SK-N-SH (cell line): ENCODE data around the gene CD300H. TPM values are rescaled to one million over a fixed set of nuclear protein-coding genes. Genes with fewer than 3 reads are reported as not detected.
A peak's percentile ranks its signal among the peaks of the same experiment; 100 is the strongest.

Experiments
- CTCF ChIA-PET: fragments of 300-600, 350-600 bp; formaldehyde crosslinking; extraction: SDS; loops from one replicate; lab custom pipeline; 2021; lab: Yijun Ruan, JAX
- POLR2A ChIA-PET: fragments of 350-600 bp; sonication (Branson Sonifier 250); formaldehyde crosslinking; extraction: SDS; loops from one replicate; lab custom pipeline; 2020; ENCODE audit warnings: antibody characterized with exemption, inconsistent platforms; lab: Yijun Ruan, JAX
- DNase-seq: peaks from one replicate; pipeline ENCODE4 v3.0.0; 2012
- H2AFZ ChIP-seq: fragments of 200-600 bp; sonication (generic); 2 replicates; pipeline ENCODE4 v1.8.1; 2016; ENCODE audit warnings: antibody characterized with exemption, mild to moderate bottlenecking, low read depth
- H3F3A ChIP-seq: fragments of 200-600 bp; sonication (generic); replicated peaks from 2 replicates; pipeline ENCODE3; 2016; ENCODE audit warnings: antibody characterized with exemption, mild to moderate bottlenecking; ENCODE audit not compliant: insufficient read depth
- H3K27ac ChIP-seq, 2 experiments: fragments of 200-500 bp in 1 of 2; fragments of 200-600 bp in 1 of 2; sonication (Bioruptor generic) in 1 of 2; sonication (generic), shearing (Covaris generic) in 1 of 2; 2 replicates each; pipeline versions ENCODE4 v1.5.1 to v1.6.1; 2014 to 2016; ENCODE audit warnings: low read depth in 2 of 2, inconsistent platforms in 1 of 2, low read length in 1 of 2, mild to moderate bottlenecking in 1 of 2, mixed read lengths in 1 of 2
- H3K27me3 ChIP-seq: fragments of 200-600 bp; sonication (generic), shearing (Covaris generic); 2 replicates; pipeline ENCODE4 v1.6.1; 2016; ENCODE audit warnings: mixed run types; ENCODE audit not compliant: insufficient read depth
- H3K36me3 ChIP-seq, 2 experiments: fragments of 200-500 bp in 1 of 2; fragments of 200-600 bp in 1 of 2; sonication (Bioruptor generic) in 1 of 2; sonication (generic) in 1 of 2; replicated peaks in 1 of 2; 2 replicates each; pipeline versions ENCODE3 to v1.5.1; 2014 to 2016; ENCODE audit warnings: low read length in 1 of 2, mild to moderate bottlenecking in 1 of 2; ENCODE audit not compliant: insufficient read depth in 2 of 2, control insufficient read depth in 1 of 2
- H3K4me1 ChIP-seq, 2 experiments: fragments of 200-500 bp in 1 of 2; fragments of 200-600 bp in 1 of 2; sonication (Bioruptor generic) in 1 of 2; sonication (generic), shearing (Covaris generic) in 1 of 2; 2 replicates each; pipeline versions ENCODE4 v1.5.1 to v1.6.1; 2014 to 2016; ENCODE audit warnings: low read depth in 1 of 2, low read length in 1 of 2, mixed run types in 1 of 2; ENCODE audit not compliant: insufficient read depth in 2 of 2, control insufficient read depth in 1 of 2
- H3K4me2 ChIP-seq: fragments of 200-600 bp; sonication (generic), shearing (Covaris generic); 2 replicates; pipeline ENCODE4 v1.6.1; 2017; ENCODE audit warnings: mixed run types
- H3K4me3 ChIP-seq, 2 experiments: fragments of 200-500 bp in 1 of 2; fragments of 200-600 bp in 1 of 2; sonication (Bioruptor generic) in 1 of 2; sonication (generic), shearing (Covaris generic) in 1 of 2; 2 replicates each; pipeline versions ENCODE4 v1.5.1 to v1.8.1; 2014 to 2016; ENCODE audit warnings: low read depth in 2 of 2, inconsistent platforms in 1 of 2, low read length in 1 of 2, mild to moderate bottlenecking in 1 of 2, mixed read lengths in 1 of 2, moderate library complexity in 1 of 2
- H3K79me2 ChIP-seq: fragments of 200-600 bp; sonication (generic); 2 replicates; pipeline ENCODE4 v1.8.1; 2017; ENCODE audit warnings: mild to moderate bottlenecking; ENCODE audit not compliant: insufficient read depth
- H3K9ac ChIP-seq: fragments of 200-600 bp; sonication (generic); 2 replicates; pipeline ENCODE4 v1.6.1; 2017; ENCODE audit warnings: mixed run types
- H3K9me2 ChIP-seq: fragments of 200-600 bp; sonication (generic); 2 replicates; pipeline ENCODE4 v1.6.1; 2017; ENCODE audit warnings: mixed run types
- H3K9me3 ChIP-seq: fragments of 200-600 bp; sonication (generic); 2 replicates; pipeline ENCODE4 v1.6.1; 2017; ENCODE audit warnings: mixed run types, mild to moderate bottlenecking, moderate library complexity
- H4K20me1 ChIP-seq: fragments of 200-600 bp; sonication (generic); 2 replicates; pipeline ENCODE4 v1.6.1; 2017; ENCODE audit warnings: mild to moderate bottlenecking, mixed run types; ENCODE audit not compliant: insufficient read depth
- CHD2 ChIP-seq: fragments of 150-350 bp; IDR thresholded peaks from 2 replicates; pipeline ENCODE4 v1.6.1; 2018; ENCODE audit warnings: low read length; ENCODE audit not compliant: partially characterized antibody
- ELF1 ChIP-seq: IDR thresholded peaks from 2 replicates; pipeline ENCODE4 v1.4.0; 2012
- FOSL2 ChIP-seq: IDR thresholded peaks from 2 replicates; pipeline ENCODE4 v1.4.0; 2012; ENCODE audit warnings: low read depth, mild to moderate bottlenecking, moderate library complexity, borderline replicate concordance
- GABPA ChIP-seq: IDR thresholded peaks from 2 replicates; pipeline ENCODE4 v1.4.0; 2012; ENCODE audit warnings: low read depth, mild to moderate bottlenecking
- MEF2A ChIP-seq: IDR thresholded peaks from 2 replicates; pipeline ENCODE4 v1.4.0; 2012; ENCODE audit warnings: low read depth, borderline replicate concordance
- NFIC ChIP-seq: IDR thresholded peaks from 2 replicates; pipeline ENCODE4 v1.4.0; 2012; ENCODE audit warnings: borderline replicate concordance
- PBX3 ChIP-seq: IDR thresholded peaks from 2 replicates; pipeline ENCODE4; 2012
- RFX5 ChIP-seq: IDR thresholded peaks from 2 replicates; pipeline ENCODE4 v1.6.1; 2012; ENCODE audit warnings: mild to moderate bottlenecking, improper control_type of control experiment, low read length
- RXRA ChIP-seq: IDR thresholded peaks from 2 replicates; pipeline ENCODE4 v1.4.0; 2012; ENCODE audit warnings: low read depth, mild to moderate bottlenecking, borderline replicate concordance
- SIN3A ChIP-seq: IDR thresholded peaks from 2 replicates; pipeline ENCODE4 v1.6.1; 2012; ENCODE audit warnings: low read depth, mild to moderate bottlenecking, low read length, moderate library complexity, borderline replicate concordance
- TAF1 ChIP-seq: IDR thresholded peaks from 2 replicates; pipeline ENCODE4 v1.6.1; 2012; ENCODE audit warnings: low read depth, mild to moderate bottlenecking, low read length, moderate library complexity, borderline replicate concordance
- TEAD4 ChIP-seq: IDR thresholded peaks from 2 replicates; pipeline ENCODE4 v1.4.0; 2012; ENCODE audit warnings: mild to moderate bottlenecking, borderline replicate concordance; ENCODE audit not compliant: insufficient read depth
- WGBS: methylation state at CpG from one replicate; pipeline ENCODE4 v1.1.6; 2017; ENCODE audit warnings: low lambda C conversion rate; 5-methylcytosine and 5-hydroxymethylcytosine counted together
- polyA plus RNA-seq, 3 experiments: library from polyadenylated mRNA; depleted of rRNA; stranded (reverse); fragments of >200 nt; gene quantifications; 2 replicates each; pipeline ENCODE4 v1.2.3, GENCODE V29; 2012
- TF ChIP-seq, protein P1 (sequence below): IDR thresholded peaks from 2 replicates; pipeline ENCODE4 v1.4.0; 2012; ENCODE audit warnings: low read depth, borderline replicate concordance

Gene CD300H
- polyA plus RNA-seq, 1 of the 3 experiments (the other 2 are of a cell fraction), result not detected

DNA sequence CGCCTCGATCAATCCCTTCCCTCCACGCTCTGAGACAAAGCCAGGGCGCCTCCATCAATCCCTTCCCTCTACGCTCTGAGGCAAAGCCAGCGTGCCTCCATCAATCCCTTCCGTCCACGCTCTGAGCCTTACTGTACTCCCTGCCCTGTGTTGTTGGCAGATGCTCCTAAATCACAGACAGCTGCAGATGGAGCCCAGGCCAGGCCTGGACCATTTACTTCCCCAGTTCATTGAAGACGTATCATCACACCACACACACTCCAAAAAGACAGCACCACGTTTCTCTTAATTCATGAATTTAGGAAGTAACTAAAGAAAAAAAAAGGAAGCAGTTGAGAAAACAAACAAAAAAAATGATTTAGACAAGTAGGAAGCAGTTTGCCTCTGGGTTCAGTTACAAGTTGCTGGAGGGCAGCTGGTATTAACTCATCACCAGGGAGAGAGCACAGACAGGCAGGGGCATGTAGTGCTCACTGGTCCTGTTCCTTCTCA is 32.2 kb upstream of the CD300H start:
- no peaks in the 10 kb centered on the region for H3K9me2 ChIP-seq
- H2AFZ ChIP-seq, result no peak overlapping the region
- TF ChIP-seq MEF2A (no peak), NFIC (no peak), SIN3A (no peak), RFX5 (no peak), TAF1 (no peak), RXRA (no peak)
- TF ChIP-seq, protein P1, sequence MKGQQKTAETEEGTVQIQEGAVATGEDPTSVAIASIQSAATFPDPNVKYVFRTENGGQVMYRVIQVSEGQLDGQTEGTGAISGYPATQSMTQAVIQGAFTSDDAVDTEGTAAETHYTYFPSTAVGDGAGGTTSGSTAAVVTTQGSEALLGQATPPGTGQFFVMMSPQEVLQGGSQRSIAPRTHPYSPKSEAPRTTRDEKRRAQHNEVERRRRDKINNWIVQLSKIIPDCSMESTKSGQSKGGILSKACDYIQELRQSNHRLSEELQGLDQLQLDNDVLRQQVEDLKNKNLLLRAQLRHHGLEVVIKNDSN, result no peak
- TF ChIP-seq, all 33 proteins: peak for 0
- DNase-seq, result peak; percentile 68
- no peaks in the 10 kb centered on the region for H3K79me2 ChIP-seq
- no peaks in the 10 kb centered on the region for H3K36me3 ChIP-seq
- ChIA-PET CTCF (interaction anchor here (0.6 to 4.7 kb wide), 7 partner anchors 12 to 274 kb away, joined by 3 to 31 read pairs (median 4); partner anchors contain the start of gene GPR142), POLR2A (no interaction called here)
- WGBS, result 38% methylated on average over 10 of the region's 10 CpGs
- H3K27ac ChIP-seq, result no peak overlapping the region
- no peak overlapping the region for H3K4me2 ChIP-seq
- no peak overlapping the region for H3K4me3 ChIP-seq
- no peaks in the 10 kb centered on the region for H3K27me3 ChIP-seq
- no peak overlapping the region for H3K9ac ChIP-seq
- no peaks in the 10 kb centered on the region for H3F3A ChIP-seq
- H4K20me1 ChIP-seq, result no peaks in the 10 kb centered on the region
- peaks cover 0 to 7% of the 10 kb centered on the region in 2 experiments; a peak in 1 of 4 replicates for H3K4me1 ChIP-seq
- H3K9me3 ChIP-seq, result no peaks in the 10 kb centered on the region

DNA sequence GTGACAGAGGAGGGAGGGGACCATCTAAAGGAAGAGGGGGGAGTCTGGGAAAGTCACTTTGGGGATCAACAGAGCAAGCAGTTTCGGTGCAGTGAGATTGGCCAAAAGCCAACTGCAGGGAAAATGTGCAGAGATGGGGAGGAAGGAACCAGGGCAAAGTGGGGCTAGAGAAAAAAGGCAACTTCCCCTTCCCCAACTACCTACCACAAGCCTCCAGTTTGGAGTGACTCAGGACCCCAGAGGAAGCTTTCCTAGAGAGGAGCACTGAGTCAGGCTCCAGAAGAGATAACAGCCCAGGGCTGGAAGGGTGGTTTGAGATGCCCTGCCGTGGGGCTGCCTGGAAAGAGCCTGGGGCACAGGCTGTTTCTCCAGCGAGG is 31.7 kb upstream of the CD300H start:
- Histone ChIP-seq H3K4me2 (no peak overlapping the region), H3K36me3 (no peaks in the 10 kb centered on the region), H3K9me2 (no peaks in the 10 kb centered on the region), H3K9ac (no peak overlapping the region), H3K4me3 (no peak overlapping the region), H3K9me3 (no peaks in the 10 kb centered on the region), H3K27ac (no peak overlapping the region), H3K4me1 (peaks cover 0 to 7% of the 10 kb centered on the region in 2 experiments; a peak in 1 of 4 replicates), H3K79me2 (no peaks in the 10 kb centered on the region), H3K27me3 (no peaks in the 10 kb centered on the region), H3F3A (no peaks in the 10 kb centered on the region), H2AFZ (no peak overlapping the region), H4K20me1 (no peaks in the 10 kb centered on the region)
- CTCF ChIA-PET, result interaction anchor here (1.0 to 4.7 kb wide), 6 partner anchors 10 to 231 kb away, joined by 3 to 31 read pairs (median 4); partner anchors contain the start of gene GPR142
- WGBS, result 6% methylated on average over 2 of the region's 3 CpGs
- TF ChIP-seq SIN3A (no peak), GABPA (no peak), TEAD4 (no peak), CHD2 (no peak), FOSL2 (no peak), ELF1 (no peak), PBX3 (no peak), RFX5 (no peak)
- POLR2A ChIA-PET, result no interaction called here
- no peak for DNase-seq
